Thoracic aorta (tissue), 2 donors: ENCODE results near the gene GPN1. TPM values are rescaled to one million over a fixed set of nuclear protein-coding genes. Genes with fewer than 3 reads are reported as not detected.
"Not testable (repeated sequence)": the region's sequence is repeated elsewhere in the genome, so short reads cannot be mapped to it uniquely, and the experiment has no call there.

Experiments
- ATAC-seq: fragments of 150-250 bp; one replicate; pipeline ENCODE4 v1.8.0; 2017; ENCODE audit warnings: low read depth; ENCODE audit not compliant: insufficient number of reproducible peaks, low FRiP score
- DNase-seq: peaks from one replicate; pipeline ENCODE4 v3.0.0-alpha.2; 2020; ENCODE audit warnings: low spot score
- H3K27ac ChIP-seq, 2 donors: fragments of 200-600 bp; sonication (generic); 1 replicate in 1 of 2; 2 replicates in 1 of 2; pipeline ENCODE4 v1.5.1; 2016; ENCODE audit warnings: mild to moderate bottlenecking in 2 of 2, moderate library complexity in 2 of 2
- H3K27me3 ChIP-seq: fragments of 200-600 bp; sonication (generic); replicated peaks from 2 replicates; pipeline ENCODE4 v1.6.0; 2016; ENCODE audit warnings: mild to moderate bottlenecking; ENCODE audit not compliant: insufficient read depth
- H3K36me3 ChIP-seq: fragments of 200-600 bp; sonication (generic); one replicate; pipeline ENCODE4 v1.5.1; 2016
- H3K4me1 ChIP-seq, 2 donors: fragments of 200-600 bp; sonication (generic); 1 replicate in 1 of 2; 2 replicates in 1 of 2; pipeline versions ENCODE4 v1.5.1 to v1.6.0; 2016; ENCODE audit warnings: low read depth in 2 of 2, mild to moderate bottlenecking in 1 of 2; ENCODE audit not compliant: control insufficient read depth in 1 of 2
- H3K4me3 ChIP-seq: fragments of 200-600 bp; sonication (generic); 2 replicates; pipeline ENCODE4 v1.5.1; 2016; ENCODE audit warnings: mild to moderate bottlenecking
- H3K9me3 ChIP-seq: fragments of 200-600 bp; sonication (generic); 2 replicates; pipeline ENCODE4 v1.5.1; 2016
- CTCF ChIP-seq: fragments of 200-600 bp; sonication (generic); IDR thresholded peaks from one replicate; pipeline ENCODE4 v1.5.1; 2019; ENCODE audit warnings: antibody characterized with exemption
- total RNA-seq, 2 donors: library from RNA; depleted of rRNA; stranded (reverse); fragments of >200 nt; gene quantifications; one replicate each; pipeline versions ENCODE4 v1.1.0 to v1.2.3, GENCODE V29; 2016

Gene GPN1
- total RNA-seq, 2 donors from 2014 or later, result 19.0 to 22.3 TPM

GRCh38 chr2:27683390-27684071 lies 54.7 kb downstream of the GPN1 start:
- peak overlapping the region; percentile 88 to 95 for H3K27ac ChIP-seq
- H3K9me3 ChIP-seq, result no peaks in the 10 kb centered on the region
- peak; percentile 92 for TF ChIP-seq CTCF
- no peak overlapping the region for H3K4me3 ChIP-seq
- DNase-seq (peak; percentile 61), ATAC-seq (peak; percentile 51)
- H3K27me3 ChIP-seq, result no peaks in the 10 kb centered on the region
- H3K4me1 ChIP-seq, result peaks cover 17 to 28% of the 10 kb centered on the region in 2 donors
- peaks cover 15% of the 10 kb centered on the region for H3K36me3 ChIP-seq

- H3K27ac ChIP-seq, H3K9me3 ChIP-seq, H3K27me3 ChIP-seq, DNase-seq, ATAC-seq, H3K4me3 ChIP-seq: not testable (repeated sequence)
- Histone ChIP-seq H3K4me1 (peaks cover 17 to 28% of the 10 kb centered on the region in 2 donors), H3K36me3 (peaks cover 16% of the 10 kb centered on the region)
Measured at GRCh38 chr2:27685006-27685405, 56.2 kb downstream of the GPN1 start.

GRCh38 chr2:27685577-27685976 lies 56.7 kb downstream of the GPN1 start:
- Histone ChIP-seq H3K27ac (no peak overlapping the region), H3K36me3 (peaks cover 16% of the 10 kb centered on the region), H3K4me1 (peaks cover 17 to 28% of the 10 kb centered on the region in 2 donors), H3K9me3 (no peaks in the 10 kb centered on the region), H3K4me3 (no peak overlapping the region), H3K27me3 (no peaks in the 10 kb centered on the region)
- ATAC-seq, result no peak
- DNase-seq, result no peak
- no peak for TF ChIP-seq CTCF

- ATAC-seq (no peak), DNase-seq (no peak)
- Histone ChIP-seq H3K27me3 (no peaks in the 10 kb centered on the region), H3K4me1 (peaks cover 8 to 14% of the 10 kb centered on the region in 2 donors), H3K9me3 (no peaks in the 10 kb centered on the region), H3K27ac (no peak overlapping the region), H3K4me3 (no peak overlapping the region), H3K36me3 (peaks cover 16% of the 10 kb centered on the region)
- TF ChIP-seq CTCF, result no peak
Measured at GRCh38 chr2:27687232-27687631, 58.4 kb downstream of the GPN1 start.

GRCh38 chr2:27689424-27689823 lies 60.6 kb downstream of the GPN1 start:
- Histone ChIP-seq H3K9me3 (no peaks in the 10 kb centered on the region), H3K27ac (no peak overlapping the region), H3K27me3 (no peaks in the 10 kb centered on the region), H3K36me3 (peaks cover 16% of the 10 kb centered on the region), H3K4me1 (no peaks in the 10 kb centered on the region), H3K4me3 (no peak overlapping the region)
- no peak for ATAC-seq
- no peak for TF ChIP-seq CTCF
- no peak for DNase-seq

GRCh38 chr2:27690052-27690451 lies 61.2 kb downstream of the GPN1 start:
- no peak for ATAC-seq
- Histone ChIP-seq H3K27me3 (no peaks in the 10 kb centered on the region), H3K36me3 (peaks cover 14% of the 10 kb centered on the region), H3K4me1 (no peaks in the 10 kb centered on the region), H3K27ac (no peak overlapping the region), H3K4me3 (no peak overlapping the region), H3K9me3 (no peaks in the 10 kb centered on the region)
- no peak for DNase-seq
- no peak for TF ChIP-seq CTCF
